ENCODE measurements around the gene HSD17B10.
A peak's percentile ranks its signal among the peaks of the same experiment; 100 is the strongest.

The HSD17B10 gene

GRCh38 chrX:53422861-53423306, 11.3 kb downstream of the HSD17B10 start, which contains the start of gene RIBC1:
RIBC1 (plus strand) TSS chrX:53422873; CDS start chrX:53426277, 3,404 bp downstream.
- H3K36me3 ChIP-seq (ENCODE audit: insufficient read depth, low read length), result peaks cover 10% of the 10 kb centered on the region; the same call in 1 of the 2 replicates
- no peaks in the 10 kb centered on the region for H3K9me2 ChIP-seq (ENCODE audit: low read depth, low read length)
- H3K4me1 ChIP-seq (ENCODE audit: insufficient read depth, low read length, severe bottlenecking), result peaks cover 20% of the 10 kb centered on the region
- no peaks in the 10 kb centered on the region for H3F3A ChIP-seq (ENCODE audit: insufficient read depth, low read length)
- H3K9me3 ChIP-seq (ENCODE audit: low read length), result no peaks in the 10 kb centered on the region
- peak within 1 kb of the TSS; percentile 98 for H3K4me3 ChIP-seq (ENCODE audit: low read depth, low read length, poor library complexity, severe bottlenecking)
- H3K79me2 ChIP-seq (ENCODE audit: insufficient read depth, low read length), result peaks cover 40% of the 10 kb centered on the region
- peak within 1 kb of the TSS; percentile 90 for H3K27ac ChIP-seq (ENCODE audit: low read depth, low read length, poor library complexity, severe bottlenecking)
- no peaks in the 10 kb centered on the region for H3K27me3 ChIP-seq (ENCODE audit: insufficient read depth, low read length)
- TF ChIP-seq EZH2 (IDR thresholded peaks at IDR 0.05; ENCODE audit: borderline replicate concordance, low read length), result no peak
- TF ChIP-seq CTCF (IDR thresholded peaks at IDR 0.05; ENCODE audit: low read length), result no peak
- no peak within 1 kb of the TSS for H2AFZ ChIP-seq (ENCODE audit: low read length)
- H3K9ac ChIP-seq (ENCODE audit: low read length), result peak within 1 kb of the TSS; percentile 99
- peak within 1 kb of the TSS; percentile 95 for H3K4me2 ChIP-seq (ENCODE audit: low read length)
- no peaks in the 10 kb centered on the region for H4K20me1 ChIP-seq (ENCODE audit: insufficient read depth, low read length)

GRCh38 chrX:53422086-53422860, 11.9 kb downstream of the HSD17B10 start, which contains the start of gene SMC1A:
SMC1A (minus strand) TSS chrX:53422654; CDS start chrX:53422600, 54 bp downstream.
- Histone ChIP-seq H3K27ac (ENCODE audit: low read depth, low read length, poor library complexity, severe bottlenecking) (peak within 1 kb of the TSS; percentile 90), H3K4me3 (ENCODE audit: low read depth, low read length, poor library complexity, severe bottlenecking) (peak within 1 kb of the TSS; percentile 98), H3K79me2 (ENCODE audit: insufficient read depth, low read length) (peaks cover 45% of the 10 kb centered on the region), H2AFZ (ENCODE audit: low read length) (no peak within 1 kb of the TSS), H3K4me1 (ENCODE audit: insufficient read depth, low read length, severe bottlenecking) (peaks cover 20% of the 10 kb centered on the region), H3K4me2 (ENCODE audit: low read length) (peak within 1 kb of the TSS; percentile 95), H3K9ac (ENCODE audit: low read length) (peak within 1 kb of the TSS; percentile 99), H3K9me3 (ENCODE audit: low read length) (no peaks in the 10 kb centered on the region), H3K27me3 (ENCODE audit: insufficient read depth, low read length) (no peaks in the 10 kb centered on the region), H4K20me1 (ENCODE audit: insufficient read depth, low read length) (no peaks in the 10 kb centered on the region), H3K9me2 (ENCODE audit: low read depth, low read length) (no peaks in the 10 kb centered on the region), H3K36me3 (ENCODE audit: insufficient read depth, low read length) (peaks cover 10% of the 10 kb centered on the region; the same call in 1 of the 2 replicates), H3F3A (ENCODE audit: insufficient read depth, low read length) (no peaks in the 10 kb centered on the region)
- no peak for TF ChIP-seq CTCF (IDR thresholded peaks at IDR 0.05; ENCODE audit: low read length)
- TF ChIP-seq EZH2 (IDR thresholded peaks at IDR 0.05; ENCODE audit: borderline replicate concordance, low read length), result no peak

- no peak overlapping the region for H2AFZ ChIP-seq (ENCODE audit: low read length)
- no peaks in the 10 kb centered on the region for H3K27me3 ChIP-seq (ENCODE audit: insufficient read depth, low read length)
- no peaks in the 10 kb centered on the region for H3K9me3 ChIP-seq (ENCODE audit: low read length)
- no peak for TF ChIP-seq CTCF (IDR thresholded peaks at IDR 0.05; ENCODE audit: low read length)
- no peak for TF ChIP-seq EZH2 (IDR thresholded peaks at IDR 0.05; ENCODE audit: borderline replicate concordance, low read length)
- H3K36me3 ChIP-seq (ENCODE audit: insufficient read depth, low read length), result peaks cover 10% of the 10 kb centered on the region; the same call in 1 of the 2 replicates
- H3K4me3 ChIP-seq (ENCODE audit: low read depth, low read length, poor library complexity, severe bottlenecking), result peak overlapping the region; percentile 98
- peak overlapping the region; percentile 95 for H3K4me2 ChIP-seq (ENCODE audit: low read length)
- H3K4me1 ChIP-seq (ENCODE audit: insufficient read depth, low read length, severe bottlenecking), result peaks cover 20% of the 10 kb centered on the region
- H3F3A ChIP-seq (ENCODE audit: insufficient read depth, low read length), result no peaks in the 10 kb centered on the region
- H3K27ac ChIP-seq (ENCODE audit: low read depth, low read length, poor library complexity, severe bottlenecking), result peak overlapping the region; percentile 90
- no peaks in the 10 kb centered on the region for H3K9me2 ChIP-seq (ENCODE audit: low read depth, low read length)
- peaks cover 49% of the 10 kb centered on the region for H3K79me2 ChIP-seq (ENCODE audit: insufficient read depth, low read length)
- H3K9ac ChIP-seq (ENCODE audit: low read length), result peak overlapping the region; percentile 99
- H4K20me1 ChIP-seq (ENCODE audit: insufficient read depth, low read length), result no peaks in the 10 kb centered on the region
Observed at GRCh38 chrX:53421772-53422085, 12.4 kb downstream of the HSD17B10 start.
